Measurements from ENCODE around the gene EMID1. TPM values are rescaled to one million over a fixed set of nuclear protein-coding genes. Genes with fewer than 3 reads are reported as not detected.

The EMID1 gene
- total RNA-seq, 2 donors from 2014 or later = not detected

DNA sequence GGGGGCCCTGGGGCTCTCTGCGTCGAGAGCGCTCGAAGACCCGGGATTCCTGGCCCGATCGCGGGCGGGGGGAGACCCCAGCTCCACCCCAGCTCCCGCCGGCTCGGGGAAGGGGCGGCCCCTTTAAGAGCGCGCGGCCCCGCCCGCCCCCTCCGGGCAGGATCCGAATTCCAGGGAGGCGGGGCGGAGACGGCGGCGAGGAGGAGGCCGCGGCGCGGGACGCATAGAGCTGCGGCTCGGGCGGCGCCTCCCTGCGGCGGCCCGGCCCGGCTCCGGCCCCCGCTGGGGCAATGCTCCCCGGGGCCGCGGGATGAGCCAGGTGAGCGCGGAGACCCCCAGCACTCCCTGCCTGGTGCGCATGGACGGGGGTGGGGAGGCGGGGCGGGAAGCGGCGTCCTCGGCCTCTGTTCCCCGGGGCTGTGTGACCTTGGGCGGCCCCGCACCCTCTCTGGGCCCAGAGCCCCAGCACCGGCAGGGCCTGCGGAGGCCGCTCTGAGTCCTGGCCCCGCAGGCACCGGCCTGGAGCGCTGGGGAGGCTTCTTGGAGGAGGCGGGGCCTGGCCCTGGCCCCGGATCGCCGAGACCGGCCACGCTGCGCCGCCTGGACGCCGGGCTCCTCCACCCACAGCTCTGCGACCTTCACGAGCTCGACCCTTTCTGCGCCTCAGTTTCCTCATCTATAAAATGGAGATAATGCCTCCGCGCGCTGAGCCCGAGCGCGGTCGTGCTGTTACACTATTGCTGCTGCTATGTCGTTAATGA, 101.3 kb downstream of the EMID1 start:
- peak; percentile 53 for ATAC-seq (replicated peaks)

DNA sequence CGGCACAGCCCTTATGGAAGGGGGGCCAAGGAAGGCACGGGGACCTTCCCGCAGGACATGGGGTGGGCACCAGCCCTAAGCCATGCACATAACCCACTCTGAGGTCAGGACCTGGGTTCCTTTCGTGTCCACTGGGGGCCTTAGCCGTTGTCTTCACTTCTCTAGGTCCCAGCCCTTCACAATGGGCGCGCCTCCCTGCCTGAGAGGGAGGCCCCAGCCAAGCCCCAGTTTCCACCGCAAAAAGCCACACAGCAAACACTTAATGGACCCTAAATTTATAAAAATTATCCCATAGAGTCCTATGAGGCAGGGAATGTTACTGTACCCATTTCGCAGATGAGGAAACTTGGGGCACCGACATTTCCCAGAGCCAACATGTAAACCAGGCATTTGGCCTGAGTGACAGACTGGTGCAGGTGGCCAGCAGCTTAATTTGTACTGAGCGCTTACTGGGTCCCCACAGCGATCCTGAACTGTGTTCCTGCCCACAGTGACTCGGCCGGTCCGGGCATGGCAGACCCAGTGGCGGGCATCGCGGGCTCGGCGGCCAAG, 102.0 kb downstream of the EMID1 start:
- Mint-ChIP-seq H3K36me3 (ENCODE audit: low read depth) (no peaks in the 10 kb centered on the region), H3K4me1 (no peaks in the 10 kb centered on the region), H3K4me3 (peak overlapping the region; percentile 77), H3K27me3 (peaks cover 7% of the 10 kb centered on the region), H3K27ac (peak overlapping the region; percentile 41), H3K9me3 (no peaks in the 10 kb centered on the region)
- no peak for ATAC-seq (replicated peaks)

More for the DNA sequence above, 101.3 kb downstream of the EMID1 start:
- no peaks in the 10 kb centered on the region for H3K36me3 Mint-ChIP-seq (ENCODE audit: low read depth)
- H3K27ac Mint-ChIP-seq = peak overlapping the region; percentile 41
- H3K4me1 Mint-ChIP-seq = no peaks in the 10 kb centered on the region
- peak overlapping the region; percentile 78 for H3K4me3 Mint-ChIP-seq
- no peaks in the 10 kb centered on the region for H3K9me3 Mint-ChIP-seq
- peaks cover under 1% of the 10 kb centered on the region for H3K27me3 Mint-ChIP-seq

DNA sequence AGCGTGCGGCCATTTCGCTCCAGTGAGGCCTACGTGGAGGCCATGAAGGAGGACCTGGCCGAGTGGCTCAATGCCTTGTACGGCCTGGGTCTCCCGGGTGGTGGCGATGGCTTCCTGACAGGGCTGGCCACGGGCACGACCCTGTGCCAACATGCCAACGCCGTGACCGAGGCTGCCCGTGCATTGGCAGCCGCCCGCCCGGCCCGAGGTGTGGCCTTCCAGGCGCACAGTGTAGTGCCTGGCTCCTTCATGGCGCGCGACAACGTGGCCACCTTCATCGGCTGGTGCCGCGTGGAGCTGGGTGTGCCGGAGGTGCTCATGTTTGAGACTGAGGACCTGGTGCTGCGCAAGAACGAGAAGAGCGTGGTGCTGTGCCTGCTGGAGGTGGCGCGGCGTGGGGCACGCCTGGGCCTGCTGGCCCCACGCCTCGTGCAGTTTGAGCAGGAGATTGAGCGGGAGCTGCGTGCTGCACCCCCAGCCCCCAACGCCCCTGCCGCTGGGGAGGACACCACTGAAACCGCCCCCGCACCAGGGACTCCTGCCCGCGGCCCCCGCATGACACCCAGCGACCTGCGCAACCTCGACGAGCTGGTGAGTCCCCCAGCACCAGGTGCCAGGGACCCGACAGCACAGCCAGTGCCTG, 102.6 kb downstream of the EMID1 start:
- H3K36me3 Mint-ChIP-seq (ENCODE audit: low read depth) = no peaks in the 10 kb centered on the region
- peak overlapping the region; percentile 25 for H3K4me3 Mint-ChIP-seq
- ATAC-seq (replicated peaks) = no peak
- H3K9me3 Mint-ChIP-seq = no peaks in the 10 kb centered on the region
- no peaks in the 10 kb centered on the region for H3K4me1 Mint-ChIP-seq
- peaks cover 11% of the 10 kb centered on the region for H3K27me3 Mint-ChIP-seq
- H3K27ac Mint-ChIP-seq = no peak overlapping the region

DNA sequence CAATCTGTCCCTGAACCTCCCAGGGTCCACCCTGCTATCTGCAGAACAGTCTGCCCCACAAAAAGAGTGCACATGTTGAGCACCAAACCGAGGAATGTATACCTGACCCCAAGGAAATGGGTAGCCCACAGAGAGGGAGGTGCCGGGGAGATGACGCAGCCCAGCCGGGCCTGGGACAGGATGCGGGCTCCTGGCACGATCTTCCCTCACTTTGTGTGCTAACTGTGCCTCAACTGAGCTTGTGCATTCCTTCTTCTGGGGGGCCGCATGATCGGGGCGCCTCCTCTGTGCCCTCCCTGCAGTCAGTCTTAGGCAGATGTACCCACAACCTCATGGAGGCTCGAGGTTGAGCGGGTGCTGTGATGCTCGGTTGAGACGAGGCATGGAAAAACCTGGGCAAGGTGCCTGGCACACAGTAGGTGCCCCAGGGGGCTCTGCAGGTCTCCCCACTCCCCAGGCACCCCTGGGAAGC, 103.1 kb downstream of the EMID1 start:
- Mint-ChIP-seq H3K27ac (no peak overlapping the region), H3K9me3 (no peaks in the 10 kb centered on the region), H3K4me3 (peak overlapping the region; percentile 25), H3K27me3 (peaks cover 14% of the 10 kb centered on the region), H3K4me1 (peaks cover 2% of the 10 kb centered on the region), H3K36me3 (ENCODE audit: low read depth) (no peaks in the 10 kb centered on the region)
- ATAC-seq (replicated peaks) = peak; percentile 49

Other genes with a start within 250 kb of the EMID1 start
- not detected for gene C22orf31, start 144.1 kb upstream of the EMID1 start, total RNA-seq
- under 1 TPM in 1 of 2 donors, not detected in 1; 0.40 TPM for gene KREMEN1, start 132.9 kb upstream of the EMID1 start, total RNA-seq
- gene RHBDD3, start 62.1 kb downstream of the EMID1 start, total RNA-seq = 10 to 100 TPM; 19.2 to 36.8 TPM
- 100 to 1,000 TPM; 231 to 319 TPM for gene EWSR1, start 62.4 kb downstream of the EMID1 start, total RNA-seq
- 1 to 10 TPM; 1.9 to 2.9 TPM for gene GAS2L1, start 100.8 kb downstream of the EMID1 start, total RNA-seq
- gene RASL10A, start 109.8 kb downstream of the EMID1 start, total RNA-seq = under 1 TPM; 0.58 to 0.61 TPM
- gene AP1B1, start 182.7 kb downstream of the EMID1 start, total RNA-seq = 10 to 100 TPM; 33.8 to 83.7 TPM
- not detected for gene RFPL1, start 232.7 kb downstream of the EMID1 start, total RNA-seq

Measured in activated T-helper 17 cell treated with anti-CD3 and anti-CD28 coated beads, Interleukin-2, amount 50 U/mL, for 72 hours (primary cell).